Bronchus fibroblast of lung (primary cell): ENCODE measurements around the gene ZNF343. TPM values are rescaled to one million over a fixed set of nuclear protein-coding genes. Genes with fewer than 3 reads are reported as not detected.

ENCODE experiments used
- total RNA-seq: library from RNA; depleted of rRNA; stranded (reverse); fragments of >200 nt; gene quantifications from 2 replicates; pipeline ENCODE4 v1.2.3, GENCODE V29; 2015

The ZNF343 gene
- total RNA-seq: 5.0 and 5.2 TPM in 2 replicates

GRCh38 chr20:2508631-2509467 lies at the start of gene ZNF343:
Gene ZNF343 (minus strand): TSS chr20:2508915. CDS start chr20:2493895, 15,020 bp downstream.

DNA sequence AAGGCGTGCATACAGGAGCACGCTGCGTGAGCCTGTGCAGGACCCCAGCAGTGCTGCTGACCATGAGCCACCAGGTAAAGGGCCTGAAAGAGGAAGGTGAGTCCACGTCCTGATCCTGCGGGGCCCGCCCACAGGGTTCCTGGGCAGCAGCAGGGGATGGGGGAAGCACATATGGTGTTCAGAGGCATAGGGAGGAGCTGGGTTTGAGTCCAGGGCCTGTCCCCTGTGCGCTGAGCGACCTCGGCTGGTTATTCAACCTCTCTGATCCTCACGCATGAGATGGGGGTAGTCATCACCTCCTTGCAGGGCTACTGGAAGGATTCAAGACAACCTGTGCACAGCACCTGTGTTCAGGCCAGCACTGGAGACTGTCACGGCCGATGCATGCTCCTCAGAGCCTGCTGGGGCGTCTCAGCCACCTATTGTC lies 27.9 kb upstream of the ZNF343 start, which contains the start of gene TMC2:
Gene TMC2, plus strand, starts transcription at position 14 of the 427 bp plus-strand sequence. Its CDS starts 49 bp downstream, at position 63.

DNA sequence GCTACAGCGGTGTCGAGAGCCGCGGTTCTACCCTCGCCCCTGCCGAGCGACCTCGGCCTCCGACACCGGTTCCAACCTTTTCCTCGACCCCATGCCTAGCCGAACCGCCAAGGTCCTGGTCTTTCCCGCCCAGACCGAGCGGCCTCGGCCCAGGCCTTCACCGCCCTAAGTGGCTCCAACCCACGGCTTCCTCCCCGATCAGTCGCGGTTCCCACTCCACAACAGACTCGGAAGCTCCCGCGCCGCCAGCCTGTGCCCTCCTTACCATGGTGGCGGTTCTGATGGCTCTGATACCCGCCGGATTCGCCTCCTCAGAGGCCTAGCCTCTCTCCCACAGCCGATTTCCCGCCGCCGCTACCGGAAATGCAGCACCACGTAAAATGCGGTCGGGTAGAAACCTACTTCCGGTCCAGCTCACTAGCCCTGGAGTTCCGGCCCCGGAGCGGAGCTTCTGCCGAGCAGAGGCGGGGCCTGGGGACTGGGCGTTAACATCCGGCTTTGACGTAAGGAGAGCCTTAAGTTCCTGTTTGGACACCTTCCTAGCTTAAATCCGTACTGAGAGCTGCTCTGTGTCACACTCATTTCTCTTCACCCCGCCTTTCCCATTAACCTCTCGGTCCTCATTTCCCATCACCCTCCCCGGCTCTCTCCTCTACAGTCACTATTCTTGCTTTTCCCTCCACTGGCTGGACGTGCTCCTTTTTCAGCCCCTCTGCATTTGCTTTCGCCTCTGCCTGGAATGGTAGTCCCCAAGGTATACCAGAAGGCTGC lies 38.1 kb downstream of the ZNF343 start, which contains the start of gene SNRPB:
Gene SNRPB, minus strand, starts transcription at position 367 of the 771 bp plus-strand sequence. Its CDS starts 99 bp downstream, at position 268.

Other genes starting within 250 kb of the ZNF343 start
- gene TGM3, start 212.9 kb downstream of the ZNF343 start, total RNA-seq: not detected in 2 replicates
- gene TGM6, start 128.0 kb downstream of the ZNF343 start, total RNA-seq: not detected in 2 replicates
- 647 and 670 TPM in 2 replicates for gene SNRPB, start 38.1 kb downstream of the ZNF343 start, total RNA-seq
- not detected in 2 replicates for gene TMC2, start 27.7 kb upstream of the ZNF343 start, total RNA-seq
- 145 TPM in 2 replicates for gene NOP56, start 143.7 kb upstream of the ZNF343 start, total RNA-seq
- gene IDH3B, start 155.3 kb upstream of the ZNF343 start, total RNA-seq: 102 and 126 TPM in 2 replicates
- 0.34 and 0.45 TPM in 2 replicates for gene EBF4, start 183.9 kb upstream of the ZNF343 start, total RNA-seq